Endodermal cell (in vitro differentiated cells): ENCODE results near the gene GABRE. TPM values are rescaled to one million over a fixed set of nuclear protein-coding genes. Genes with fewer than 3 reads are reported as not detected.

Experiments used
- DNase-seq: peaks from one replicate; pipeline ENCODE4 v3.0.0-alpha.2; 2017
- H3K27ac ChIP-seq: 2 replicates; pipeline ENCODE4 v1.5.1; 2013; ENCODE audit warnings: mild to moderate bottlenecking, low read depth, low read length, moderate library complexity
- H3K27me3 ChIP-seq: 2 replicates; pipeline ENCODE4 v1.6.1; 2013; ENCODE audit warnings: mild to moderate bottlenecking, low read length, moderate library complexity; ENCODE audit not compliant: insufficient read depth, control insufficient read depth, poor library complexity, severe bottlenecking
- H3K36me3 ChIP-seq: 2 replicates; pipeline ENCODE4 v1.7.0; 2013; ENCODE audit warnings: mild to moderate bottlenecking, low read length, moderate library complexity; ENCODE audit not compliant: control insufficient read depth, insufficient read depth
- H3K4me1 ChIP-seq: one replicate; pipeline ENCODE4 v1.7.0; 2013; ENCODE audit warnings: low read length; ENCODE audit not compliant: control insufficient read depth, insufficient read depth
- H3K4me3 ChIP-seq: 2 replicates; pipeline ENCODE4 v1.5.1; 2013; ENCODE audit warnings: mild to moderate bottlenecking, low read length, moderate library complexity
- H3K9ac ChIP-seq: 2 replicates; pipeline ENCODE4 v1.6.1; 2013; ENCODE audit warnings: mild to moderate bottlenecking, low read length, moderate library complexity; ENCODE audit not compliant: poor library complexity, severe bottlenecking; ENCODE audit errors: extremely low read depth
- H3K9me3 ChIP-seq: 2 replicates; pipeline ENCODE4 v1.6.1; 2013; ENCODE audit warnings: mild to moderate bottlenecking, low read length, moderate library complexity; ENCODE audit not compliant: control insufficient read depth
- H3K27ac Mint-ChIP-seq: 2 replicates; pipeline ENCODE4 v1.8.0; 2020; ENCODE audit warnings: mixed read lengths
- H3K27me3 Mint-ChIP-seq: 2 replicates; pipeline ENCODE4 v1.8.0; 2021; ENCODE audit warnings: mild to moderate bottlenecking, mixed read lengths; ENCODE audit not compliant: insufficient read depth
- H3K36me3 Mint-ChIP-seq: 2 replicates; pipeline ENCODE4 v1.8.0; 2020; ENCODE audit warnings: low read depth, mixed read lengths
- H3K4me1 Mint-ChIP-seq: 2 replicates; pipeline ENCODE4 v1.8.0; 2020; ENCODE audit warnings: mixed read lengths
- H3K4me3 Mint-ChIP-seq: 2 replicates; pipeline ENCODE4 v1.8.0; 2020; ENCODE audit warnings: mild to moderate bottlenecking, moderate library complexity, mixed read lengths
- H3K9me3 Mint-ChIP-seq: 2 replicates; pipeline ENCODE4 v1.8.0; 2020; ENCODE audit warnings: mild to moderate bottlenecking, mixed read lengths
- CTCF ChIP-seq: fragments of 200-600 bp; sonication (generic); conservative IDR thresholded peaks from 2 replicates; pipeline ENCODE4 v1.5.0; 2021; ENCODE audit warnings: antibody characterized with exemption, mild to moderate bottlenecking
- WGBS, 2 experiments: methylation state at CpG; one replicate each; pipeline versions ENCODE4 v1.1.5 to v1.1.7; 2013; ENCODE audit warnings: missing lambda C conversion rate in 2 of 2, mixed read lengths in 1 of 2; ENCODE audit not compliant: insufficient coverage in 1 of 2, insufficient read length in 1 of 2; 5-methylcytosine and 5-hydroxymethylcytosine counted together
- total RNA-seq, 2 donors: library from RNA; stranded (reverse); fragmentation: NEBNext Ultra II Directional in 1 of 2; extraction: Animal tissue kit (Norgen Biotek cat#: 25700) in 1 of 2; gene quantifications; 2 replicates in 1 of 2; 3 replicates in 1 of 2; pipeline ENCODE4 v1.2.1, GENCODE V29; 2021

Gene GABRE
- total RNA-seq, 2 donors from 2014 or later: 6.6 to 13.3 TPM

DNA sequence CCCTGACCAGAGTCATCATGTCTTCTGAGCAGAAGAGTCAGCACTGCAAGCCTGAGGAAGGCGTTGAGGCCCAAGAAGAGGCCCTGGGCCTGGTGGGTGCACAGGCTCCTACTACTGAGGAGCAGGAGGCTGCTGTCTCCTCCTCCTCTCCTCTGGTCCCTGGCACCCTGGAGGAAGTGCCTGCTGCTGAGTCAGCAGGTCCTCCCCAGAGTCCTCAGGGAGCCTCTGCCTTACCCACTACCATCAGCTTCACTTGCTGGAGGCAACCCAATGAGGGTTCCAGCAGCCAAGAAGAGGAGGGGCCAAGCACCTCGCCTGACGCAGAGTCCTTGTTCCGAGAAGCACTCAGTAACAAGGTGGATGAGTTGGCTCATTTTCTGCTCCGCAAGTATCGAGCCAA is 50.8 kb downstream of the GABRE start:
- Histone ChIP-seq H3K27ac (no peak overlapping the region), H3K9me3 (no peaks in the 10 kb centered on the region), H3K27me3 (no peaks in the 10 kb centered on the region), H3K36me3 (no peaks in the 10 kb centered on the region), H3K4me1 (no peaks in the 10 kb centered on the region), H3K9ac (no peak overlapping the region), H3K4me3 (no peak overlapping the region)
- DNase-seq: no peak
- no peak for TF ChIP-seq CTCF
- H3K4me1 Mint-ChIP-seq: no peaks in the 10 kb centered on the region
- WGBS, 2 experiments: 80 to 93% methylated on average over 1 to 6 of the region's 6 CpGs
- H3K4me3 Mint-ChIP-seq: no peak overlapping the region
- H3K27ac Mint-ChIP-seq: no peak overlapping the region
- no peaks in the 10 kb centered on the region for H3K27me3 Mint-ChIP-seq
- H3K9me3 Mint-ChIP-seq: peaks cover 62% of the 10 kb centered on the region
- H3K36me3 Mint-ChIP-seq: no peaks in the 10 kb centered on the region

- no peak overlapping the region for H3K27ac ChIP-seq
- H3K36me3 ChIP-seq: no peaks in the 10 kb centered on the region
- H3K9ac ChIP-seq: no peak overlapping the region
- Mint-ChIP-seq H3K27ac (no peak overlapping the region), H3K27me3 (no peaks in the 10 kb centered on the region), H3K4me1 (no peaks in the 10 kb centered on the region), H3K36me3 (no peaks in the 10 kb centered on the region), H3K9me3 (peaks cover 59% of the 10 kb centered on the region), H3K4me3 (no peak overlapping the region)
- no peaks in the 10 kb centered on the region for H3K9me3 ChIP-seq
- 98 to 100% methylated on average over 4 to 5 of the region's 5 CpGs for WGBS, 2 experiments
- no peak for TF ChIP-seq CTCF
- DNase-seq: no peak
- H3K4me3 ChIP-seq: no peak overlapping the region
- H3K27me3 ChIP-seq: no peaks in the 10 kb centered on the region
- no peaks in the 10 kb centered on the region for H3K4me1 ChIP-seq
Observed at GRCh38 chrX:151922692-151923091, 51.8 kb downstream of the GABRE start.

DNA sequence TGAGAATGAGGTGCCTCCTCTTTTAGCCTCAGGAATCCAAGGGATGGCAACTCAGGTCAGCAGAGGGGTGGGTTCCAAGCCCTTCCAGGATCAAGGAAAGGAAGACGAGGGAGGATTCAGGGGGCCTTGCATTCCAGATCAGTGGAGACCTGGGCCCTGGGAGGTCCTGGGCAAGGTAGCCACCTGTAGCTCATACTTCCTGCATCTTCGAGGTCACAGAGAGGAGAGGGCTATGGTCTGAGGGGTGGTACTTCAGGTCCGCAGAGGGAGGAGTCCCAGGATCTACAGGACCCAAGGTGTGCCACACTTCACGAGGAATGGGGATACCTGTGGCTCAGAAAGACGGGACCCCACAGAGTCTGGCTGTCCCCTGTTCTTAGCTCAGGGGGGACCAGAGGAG is 52.6 kb downstream of the GABRE start:
- Mint-ChIP-seq H3K4me3 (no peak overlapping the region), H3K27ac (no peak overlapping the region), H3K9me3 (peaks cover 52% of the 10 kb centered on the region), H3K4me1 (no peaks in the 10 kb centered on the region), H3K36me3 (no peaks in the 10 kb centered on the region), H3K27me3 (no peaks in the 10 kb centered on the region)
- no peak for DNase-seq
- no peak overlapping the region for H3K27ac ChIP-seq
- no peak overlapping the region for H3K4me3 ChIP-seq
- no peak for TF ChIP-seq CTCF
- H3K36me3 ChIP-seq: no peaks in the 10 kb centered on the region
- 93 to 94% methylated on average over 3 to 5 of the region's 5 CpGs for WGBS, 2 experiments
- no peaks in the 10 kb centered on the region for H3K9me3 ChIP-seq
- no peaks in the 10 kb centered on the region for H3K4me1 ChIP-seq
- no peak overlapping the region for H3K9ac ChIP-seq
- no peaks in the 10 kb centered on the region for H3K27me3 ChIP-seq
